Stimulated activated CD4-positive, alpha-beta T cell treated with anti-CD3 and anti-CD28 coated beads, Interleukin-1b, Interleukin-23, amount 100 ng/mL, for 24 hours (primary cell): Measurements from ENCODE around the gene PAQR9.

ENCODE experiments used
- DNase-seq, 4 experiments: peaks; one replicate each; pipeline ENCODE4 v3.0.0-alpha.2; 2020; ENCODE audit warnings: low read depth in 4 of 4, low spot score in 1 of 4

PAQR9 gene

GRCh38 chr3:142952272-142953193 lies 10.9 kb downstream of the PAQR9 start:
- DNase-seq, result no peak

GRCh38 chr3:142951794-142952193 lies 11.7 kb downstream of the PAQR9 start:
- DNase-seq, result no peak

GRCh38 chr3:142950972-142951371 lies 12.5 kb downstream of the PAQR9 start:
- no peak for DNase-seq

GRCh38 chr3:142947799-142948575 lies 15.5 kb downstream of the PAQR9 start:
- DNase-seq, result no peak

GRCh38 chr3:142947352-142947751 lies 16.1 kb downstream of the PAQR9 start:
- DNase-seq, result no peak

- DNase-seq, result no peak
Measured at GRCh38 chr3:142946861-142947260, 16.6 kb downstream of the PAQR9 start.

GRCh38 chr3:142945023-142945422 lies 18.5 kb downstream of the PAQR9 start:
- no peak for DNase-seq

GRCh38 chr3:142944342-142944741 lies 19.1 kb downstream of the PAQR9 start:
- DNase-seq, result no peak

GRCh38 chr3:142943870-142944269 lies 19.6 kb downstream of the PAQR9 start:
- DNase-seq, result no peak

GRCh38 chr3:142943349-142943748 lies 20.1 kb downstream of the PAQR9 start:
- DNase-seq, result no peak

- no peak for DNase-seq
Measured at GRCh38 chr3:142941373-142942123, 21.9 kb downstream of the PAQR9 start.

GRCh38 chr3:142940472-142940871 lies 23.0 kb downstream of the PAQR9 start:
- no peak for DNase-seq

GRCh38 chr3:142940000-142940399 lies 23.5 kb downstream of the PAQR9 start:
- DNase-seq, result no peak

- no peak for DNase-seq
Measured at GRCh38 chr3:142935963-142936362, 27.5 kb downstream of the PAQR9 start.

- DNase-seq, result no peak
Measured at GRCh38 chr3:142934887-142935269, 28.6 kb downstream of the PAQR9 start.

- no peak for DNase-seq
Measured at GRCh38 chr3:142934128-142934886, 29.2 kb downstream of the PAQR9 start.

- DNase-seq, result peak in 1 of 4 experiments; percentile 9
Measured at GRCh38 chr3:142931222-142931621, 32.3 kb downstream of the PAQR9 start.

- no peak for DNase-seq
Measured at GRCh38 chr3:142930463-142930862, 33.0 kb downstream of the PAQR9 start.

- no peak for DNase-seq
Measured at GRCh38 chr3:142929890-142930289, 33.6 kb downstream of the PAQR9 start.

- DNase-seq, result peak in 2 of 4 experiments; percentile 10 to 25
Measured at GRCh38 chr3:142929109-142929508, 34.4 kb downstream of the PAQR9 start.
